Measurements from ENCODE around the gene INSR. TPM values are rescaled to one million over a fixed set of nuclear protein-coding genes. Genes with fewer than 3 reads are reported as not detected.
"Not testable (repeated sequence)": the region's sequence is repeated elsewhere in the genome, so short reads cannot be mapped to it uniquely, and the experiment has no call there.

INSR gene
- total RNA-seq, 8 experiments from 2014 or later: 6.9 to 19.6 (median 14.1) TPM

GRCh38 chr19:7318176-7318575 lies 24.0 kb upstream of the INSR start:
- in situ Hi-C loops (cut with MboI; ENCODE audit: low pct_unique_long_range_greater_than_20kb in 2 of 9, low sequenced_read_pairs in 9 of 9, unreplicated experiment in 9 of 9): no loop called here
- WGBS, 10 experiments: 0 to 55% (median 29%) methylated on average over 1 to 2 of the region's 2 CpGs; no CpG with 5 or more reads in 2 of the 10 experiments

GRCh38 chr19:7312816-7313215 lies 18.6 kb upstream of the INSR start:
- no peak for ATAC-seq (replicated peaks in 6 of 8)
- H3K4me3 ChIP-seq: no peak overlapping the region
- in situ Hi-C loops (cut with MboI; ENCODE audit: low pct_unique_long_range_greater_than_20kb in 2 of 9, low sequenced_read_pairs in 9 of 9, unreplicated experiment in 9 of 9): no loop called here
- 55 to 100% (median 79%) methylated on average over 1 to 6 of the region's 7 CpGs; no CpG with 5 or more reads in 5 of the 10 experiments for WGBS, 10 experiments
- H3K27ac ChIP-seq: no peak overlapping the region
- H3K4me1 ChIP-seq (replicated peaks in 1 of 2): no peaks in the 10 kb centered on the region

More at GRCh38 chr19:7318176-7318575, 24.0 kb upstream of the INSR start:
- Histone ChIP-seq H3K27ac (no peak overlapping the region), H3K4me3 (no peak overlapping the region), H3K4me1 (replicated peaks in 1 of 2) (no peaks in the 10 kb centered on the region)
- no peak for ATAC-seq (replicated peaks in 6 of 8)

DNA sequence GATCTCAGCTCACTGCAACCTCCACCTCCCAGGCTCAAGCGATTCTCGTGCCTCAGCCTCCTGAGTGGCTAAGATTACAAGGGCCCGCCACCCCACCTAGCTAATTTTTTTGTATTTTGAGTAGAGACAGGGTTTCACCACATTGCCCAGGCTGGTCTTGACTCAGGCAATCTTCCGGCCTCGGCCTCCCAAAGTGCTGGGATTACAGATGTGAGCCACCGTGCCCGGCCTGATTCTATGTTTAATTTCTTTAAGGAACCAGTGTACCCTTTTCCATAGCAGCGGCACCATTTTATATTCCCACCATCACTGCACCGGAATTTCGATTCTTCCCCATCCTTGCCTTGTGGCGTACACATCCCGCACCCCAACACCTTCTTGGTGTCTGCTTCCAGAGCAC lies 17.7 kb upstream of the INSR start:
- Histone ChIP-seq H3K27ac (no peak overlapping the region), H3K4me3 (no peak overlapping the region), H3K4me1 (replicated peaks in 1 of 2) (no peaks in the 10 kb centered on the region)
- in situ Hi-C loops (cut with MboI; ENCODE audit: low pct_unique_long_range_greater_than_20kb in 2 of 9, low sequenced_read_pairs in 9 of 9, unreplicated experiment in 9 of 9): no loop called here
- WGBS, 10 experiments: 55 to 100% (median 84%) methylated on average over 2 to 10 of the region's 12 CpGs
- no peak for ATAC-seq (replicated peaks in 6 of 8)

DNA sequence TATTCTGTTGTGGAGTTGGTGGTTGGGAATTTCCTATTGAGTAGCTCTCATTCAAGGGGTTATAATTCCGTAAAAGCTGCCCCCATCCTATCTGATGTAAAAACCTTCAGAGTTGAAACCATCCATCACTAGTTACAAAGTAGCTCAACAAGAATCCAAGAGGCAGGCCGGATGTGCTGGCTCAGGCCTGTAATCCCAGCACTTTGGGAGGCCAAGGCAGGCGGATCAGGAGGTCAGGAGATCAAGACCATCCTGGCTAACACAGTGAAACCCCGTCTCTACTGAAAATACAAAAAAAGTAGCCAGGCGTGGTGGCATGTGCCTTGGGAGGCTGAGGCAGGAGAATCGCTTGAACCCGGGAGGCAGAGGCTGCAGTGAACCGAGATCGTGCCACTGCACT lies 14.1 kb upstream of the INSR start:
- 20 to 70% (median 57%) methylated on average over 1 to 6 of the region's 9 CpGs; no CpG with 5 or more reads in 3 of the 10 experiments for WGBS, 10 experiments
- H3K27ac ChIP-seq; ATAC-seq (replicated peaks in 6 of 8); in situ Hi-C loops (cut with MboI; ENCODE audit: low pct_unique_long_range_greater_than_20kb in 2 of 9, low sequenced_read_pairs in 9 of 9, unreplicated experiment in 9 of 9); H3K4me3 ChIP-seq; H3K4me1 ChIP-seq (replicated peaks in 1 of 2): not testable (repeated sequence)

GRCh38 chr19:7307590-7308218 lies 13.5 kb upstream of the INSR start:
- in situ Hi-C loops (cut with MboI; ENCODE audit: low pct_unique_long_range_greater_than_20kb in 2 of 9, low sequenced_read_pairs in 9 of 9, unreplicated experiment in 9 of 9): no loop called here
- Histone ChIP-seq H3K4me3 (no peak overlapping the region), H3K4me1 (replicated peaks in 1 of 2) (no peaks in the 10 kb centered on the region), H3K27ac (no peak overlapping the region)
- WGBS, 10 experiments: 40 to 100% (median 73%) methylated on average over 1 to 7 of the region's 7 CpGs; no CpG with 5 or more reads in 1 of the 10 experiments
- no peak for ATAC-seq (replicated peaks in 6 of 8)

DNA sequence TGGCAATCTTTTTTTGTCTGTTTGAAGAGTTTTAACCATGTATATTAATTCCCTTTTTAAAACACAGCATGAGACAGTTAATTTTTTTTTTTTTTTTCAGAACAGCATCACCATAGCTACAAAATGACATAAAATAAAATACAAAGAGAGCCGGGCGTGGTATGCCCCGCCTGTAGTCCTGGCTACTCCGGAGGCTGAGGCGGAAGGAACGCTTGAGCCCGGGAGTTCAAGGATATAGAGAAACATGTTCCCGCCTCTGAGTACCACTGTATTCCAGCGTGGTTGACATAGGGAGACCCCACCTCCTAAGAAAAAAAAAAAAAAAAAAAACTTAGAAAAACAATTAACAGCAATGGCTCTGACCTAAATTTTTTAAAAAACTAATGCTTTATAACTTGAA lies 10.0 kb upstream of the INSR start:
- in situ Hi-C loops (cut with MboI; ENCODE audit: low pct_unique_long_range_greater_than_20kb in 2 of 9, low sequenced_read_pairs in 9 of 9, unreplicated experiment in 9 of 9): no loop called here
- ATAC-seq (replicated peaks in 6 of 8): no peak
- H3K4me1 ChIP-seq (replicated peaks in 1 of 2): no peaks in the 10 kb centered on the region
- no peak overlapping the region for H3K27ac ChIP-seq
- no peak overlapping the region for H3K4me3 ChIP-seq
- WGBS, 10 experiments: 11 to 93% (median 54%) methylated on average over 4 to 9 of the region's 9 CpGs; no CpG with 5 or more reads in 2 of the 10 experiments

- Histone ChIP-seq H3K27ac (no peak overlapping the region), H3K4me1 (replicated peaks in 1 of 2) (no peaks in the 10 kb centered on the region), H3K4me3 (no peak overlapping the region)
- in situ Hi-C loops (cut with MboI; ENCODE audit: low pct_unique_long_range_greater_than_20kb in 2 of 9, low sequenced_read_pairs in 9 of 9, unreplicated experiment in 9 of 9): no loop called here
- no peak for ATAC-seq (replicated peaks in 6 of 8)
- WGBS, 10 experiments: 50 to 100% (median 83%) methylated on average over 1 to 4 of the region's 4 CpGs
These were observed 9.3 kb upstream of the INSR start for GRCh38 chr19:7303470-7303869.

GRCh38 chr19:7301525-7301924 lies 7.3 kb upstream of the INSR start:
- H3K4me3 ChIP-seq: no peak overlapping the region
- in situ Hi-C loops (cut with MboI; ENCODE audit: low pct_unique_long_range_greater_than_20kb in 2 of 9, low sequenced_read_pairs in 9 of 9, unreplicated experiment in 9 of 9): no loop called here
- WGBS, 10 experiments: 50 to 100% (median 86%) methylated on average over 1 to 5 of the region's 5 CpGs; no CpG with 5 or more reads in 3 of the 10 experiments
- ATAC-seq (replicated peaks in 6 of 8): no peak
- H3K27ac ChIP-seq: no peak overlapping the region
- no peaks in the 10 kb centered on the region for H3K4me1 ChIP-seq (replicated peaks in 1 of 2)

- in situ Hi-C loops (cut with MboI; ENCODE audit: low pct_unique_long_range_greater_than_20kb in 2 of 9, low sequenced_read_pairs in 9 of 9, unreplicated experiment in 9 of 9): loop anchor here in 5 of 9 experiments (10.0 to 25.0 kb wide), 2 partner anchors 103 to 110 kb away; no protein-coding TSS in a partner anchor
- ATAC-seq (replicated peaks in 6 of 8): no peak
- 16 to 69% (median 55%) methylated on average over 1 to 7 of the region's 7 CpGs; no CpG with 5 or more reads in 2 of the 10 experiments for WGBS, 10 experiments
- Histone ChIP-seq H3K27ac (no peak overlapping the region), H3K4me3 (no peak overlapping the region), H3K4me1 (replicated peaks in 1 of 2) (peaks cover 2 to 3% of the 10 kb centered on the region in 2 donors)
These were observed 3.5 kb upstream of the INSR start for GRCh38 chr19:7297742-7298141.

DNA sequence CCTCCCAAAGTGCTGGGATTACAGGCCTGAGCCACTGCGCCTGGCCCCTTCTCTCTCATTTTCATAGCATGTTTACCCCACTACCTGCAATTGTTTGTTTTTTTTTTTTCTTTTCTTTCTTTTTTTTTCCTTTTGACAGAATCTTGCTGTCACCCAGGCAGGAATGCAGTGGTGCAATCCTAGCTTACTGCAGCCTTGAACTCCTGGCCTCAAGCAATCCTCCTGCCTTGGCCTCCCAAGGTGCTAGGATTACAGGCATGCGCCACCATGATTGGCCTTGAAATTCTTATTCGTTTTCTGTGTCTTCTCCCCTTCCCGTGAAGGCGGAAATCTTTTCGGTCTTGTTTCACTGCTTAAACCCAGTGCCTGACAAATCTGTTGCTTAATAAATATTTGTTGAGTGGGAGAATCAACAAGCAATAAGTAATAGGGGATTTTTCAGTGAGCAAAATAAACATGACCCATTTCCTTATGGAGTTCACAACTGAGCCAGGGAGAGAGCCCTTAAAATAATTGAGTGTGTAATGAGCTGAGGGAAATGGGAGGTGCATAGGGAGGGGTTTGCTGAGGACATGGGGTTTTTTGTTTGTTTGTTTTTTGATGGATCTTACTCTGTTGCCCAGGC lies 1.8 kb upstream of the INSR start:
- WGBS, 10 experiments: 80 to 98% (median 92%) methylated on average over 1 to 6 of the region's 6 CpGs
- no peak overlapping the region for H3K4me3 ChIP-seq
- in situ Hi-C loops (cut with MboI; ENCODE audit: low pct_unique_long_range_greater_than_20kb in 2 of 9, low sequenced_read_pairs in 9 of 9, unreplicated experiment in 9 of 9): loop anchor here in 5 of 9 experiments (10.0 to 25.0 kb wide), 2 partner anchors 101 to 109 kb away; no protein-coding TSS in a partner anchor
- no peak for ATAC-seq (replicated peaks in 6 of 8)
- no peak overlapping the region for H3K27ac ChIP-seq
- H3K4me1 ChIP-seq (replicated peaks in 1 of 2): peaks cover 2 to 3% of the 10 kb centered on the region in 2 donors

GRCh38 chr19:7294558-7295212 lies 471 bp upstream of the INSR start:
- WGBS, 10 experiments: 0 to 23% (median 13%) methylated on average over 3 to 14 of the region's 43 CpGs; no CpG with 5 or more reads in 4 of the 10 experiments
- H3K4me3 ChIP-seq: peak overlapping the region; percentile 74 to 90 (median 79)
- in situ Hi-C loops (cut with MboI; ENCODE audit: low pct_unique_long_range_greater_than_20kb in 2 of 9, low sequenced_read_pairs in 9 of 9, unreplicated experiment in 9 of 9): loop anchor here in 5 of 9 experiments (10.0 to 25.0 kb wide), 2 partner anchors 100 to 107 kb away; no protein-coding TSS in a partner anchor
- peak; percentile 48 to 76 (median 68) for ATAC-seq (replicated peaks in 6 of 8)
- peaks cover 2 to 3% of the 10 kb centered on the region in 2 donors for H3K4me1 ChIP-seq (replicated peaks in 1 of 2)
- H3K27ac ChIP-seq: no peak overlapping the region

DNA sequence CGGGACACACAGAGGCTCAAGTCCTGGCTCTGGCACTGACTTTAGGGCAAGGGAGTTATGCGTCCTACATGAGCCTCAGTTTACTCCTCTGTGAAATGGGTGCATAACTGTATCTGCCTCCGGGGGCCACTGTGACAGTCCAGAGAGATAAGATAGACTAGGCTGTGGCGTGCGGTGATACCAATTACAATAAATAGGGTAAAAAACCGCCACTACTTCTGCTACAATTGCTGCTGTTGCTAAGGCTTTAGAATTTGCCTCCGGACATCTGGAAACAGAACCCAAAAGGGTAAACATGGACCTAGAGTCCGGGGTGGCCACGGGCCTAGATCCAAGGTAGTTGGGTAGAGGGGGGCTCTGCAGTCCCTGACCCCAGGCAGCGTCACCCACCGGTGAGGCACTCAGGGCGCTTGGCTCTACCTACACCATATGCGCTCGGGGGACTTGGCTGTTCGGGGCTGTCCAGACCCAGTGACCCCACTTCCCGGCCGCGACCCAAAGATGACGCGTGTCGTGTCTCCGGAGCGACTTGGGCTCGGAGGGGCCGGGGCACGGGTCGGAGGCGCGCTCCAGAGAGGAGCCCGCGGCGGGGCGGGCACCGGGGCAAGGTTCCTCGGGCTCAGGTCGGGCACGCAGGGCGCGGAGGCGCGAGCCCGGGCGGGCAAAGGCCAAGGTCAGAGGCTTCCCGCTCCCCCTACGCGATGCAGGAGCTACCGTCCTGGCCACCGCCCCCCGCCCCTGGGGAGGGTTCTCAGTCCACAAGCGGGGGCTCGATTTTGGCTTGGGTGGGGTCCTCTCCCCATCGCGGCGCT lies 1.1 kb downstream of the INSR start:
- H3K4me1 ChIP-seq (replicated peaks in 1 of 2): peaks cover 2 to 3% of the 10 kb centered on the region in 2 donors
- H3K27ac ChIP-seq: no peak overlapping the region
- in situ Hi-C loops (cut with MboI; ENCODE audit: low pct_unique_long_range_greater_than_20kb in 2 of 9, low sequenced_read_pairs in 9 of 9, unreplicated experiment in 9 of 9): loop anchor here in 5 of 9 experiments (10.0 to 25.0 kb wide), 2 partner anchors 98 to 106 kb away; no protein-coding TSS in a partner anchor
- H3K4me3 ChIP-seq: peak overlapping the region; percentile 74 to 90 (median 79)
- 0 to 83% (median 76%) methylated on average over 1 to 5 of the region's 54 CpGs; no CpG with 5 or more reads in 3 of the 10 experiments for WGBS, 10 experiments
- ATAC-seq (replicated peaks in 6 of 8): peak in 3 of 8 experiments; percentile 0 to 3 (median 3)

All from motor neuron (in vitro differentiated cells).